HUES64 (cell line): ENCODE data around the gene GLUD1.
"Not testable (repeated sequence)": the region's sequence is repeated elsewhere in the genome, so short reads cannot be mapped to it uniquely, and the experiment has no call there.

Source experiments
- H3K27ac ChIP-seq: 2 replicates; pipeline ENCODE4 v1.7.0; 2013; ENCODE audit warnings: low read depth, low read length, inconsistent platforms
- H3K27me3 ChIP-seq: 2 replicates; pipeline ENCODE4 v1.6.1; 2013; ENCODE audit warnings: mild to moderate bottlenecking, low read length; ENCODE audit not compliant: insufficient read depth
- H3K36me3 ChIP-seq: 2 replicates; pipeline ENCODE4 v1.6.1; 2013; ENCODE audit warnings: mild to moderate bottlenecking, low read length; ENCODE audit not compliant: insufficient read depth
- H3K4me1 ChIP-seq: 2 replicates; pipeline ENCODE4 v1.6.1; 2013; ENCODE audit warnings: mild to moderate bottlenecking, low read length, moderate library complexity; ENCODE audit not compliant: insufficient read depth
- H3K4me3 ChIP-seq: 2 replicates; pipeline ENCODE4 v1.5.1; 2013; ENCODE audit warnings: mild to moderate bottlenecking, low read length, moderate library complexity
- H3K9ac ChIP-seq: 2 replicates; pipeline ENCODE4 v1.6.1; 2013; ENCODE audit warnings: mild to moderate bottlenecking, low read depth, low read length
- H3K9me3 ChIP-seq: 2 replicates; pipeline ENCODE4 v1.6.1; 2013; ENCODE audit warnings: low read depth, low read length; ENCODE audit not compliant: insufficient read depth
- WGBS: fragments of 150-250, 120-280 bp; methylation state at CpG from one replicate; pipeline ENCODE4 v1.1.7; 2013; ENCODE audit warnings: missing lambda C conversion rate; 5-methylcytosine and 5-hydroxymethylcytosine counted together

The GLUD1 gene

GRCh38 chr10:87118122-87118521 lies 23.5 kb upstream of the GLUD1 start:
- not testable (repeated sequence) for H3K36me3 ChIP-seq, H3K27ac ChIP-seq, H3K9ac ChIP-seq, H3K4me3 ChIP-seq, H3K27me3 ChIP-seq, H3K9me3 ChIP-seq, H3K4me1 ChIP-seq
- no CpG with 5 or more reads among the region's 1 CpG for WGBS

GRCh38 chr10:87105446-87106124 lies 10.9 kb upstream of the GLUD1 start:
- Histone ChIP-seq H3K9ac (no peak overlapping the region), H3K9me3 (no peaks in the 10 kb centered on the region), H3K27me3 (no peaks in the 10 kb centered on the region), H3K4me3 (no peak overlapping the region), H3K27ac (no peak overlapping the region), H3K4me1 (no peaks in the 10 kb centered on the region), H3K36me3 (peaks cover 42% of the 10 kb centered on the region)
- WGBS, result 96% methylated on average over 7 of the region's 7 CpGs

DNA sequence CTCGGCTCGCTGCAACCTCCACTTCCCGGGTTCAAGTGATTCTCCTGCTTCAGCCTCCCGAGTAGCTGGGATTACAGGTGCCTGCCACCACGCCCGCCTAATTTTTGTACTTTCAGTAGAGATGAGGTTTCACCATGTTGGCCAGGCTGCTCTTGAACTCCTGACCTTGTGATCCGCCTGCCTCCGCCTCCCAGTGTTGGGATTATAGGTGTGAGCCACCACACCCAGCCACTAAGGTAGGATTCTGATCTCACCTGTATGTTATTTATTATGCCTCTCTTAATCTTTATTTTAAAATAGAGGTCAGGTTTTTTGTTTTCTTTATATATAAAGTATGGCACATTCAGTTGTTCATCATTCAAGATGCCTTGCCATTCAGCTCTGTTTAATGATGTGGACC lies 10.1 kb upstream of the GLUD1 start:
- H3K27me3 ChIP-seq, H3K4me3 ChIP-seq, H3K27ac ChIP-seq, H3K9ac ChIP-seq, H3K4me1 ChIP-seq, H3K9me3 ChIP-seq: not testable (repeated sequence)
- 92% methylated on average over 8 of the region's 8 CpGs for WGBS
- H3K36me3 ChIP-seq, result peaks cover 46% of the 10 kb centered on the region

- H3K27me3 ChIP-seq, result no peaks in the 10 kb centered on the region
- H3K4me3 ChIP-seq, result no peak overlapping the region
- H3K27ac ChIP-seq, result no peak overlapping the region
- no peaks in the 10 kb centered on the region for H3K4me1 ChIP-seq
- H3K9ac ChIP-seq, result no peak overlapping the region
- no peaks in the 10 kb centered on the region for H3K9me3 ChIP-seq
- H3K36me3 ChIP-seq, result peaks cover 58% of the 10 kb centered on the region
- WGBS, result 100% methylated on average over 1 of the region's 2 CpGs
Observed at GRCh38 chr10:87101996-87102395, 7.4 kb upstream of the GLUD1 start.

DNA sequence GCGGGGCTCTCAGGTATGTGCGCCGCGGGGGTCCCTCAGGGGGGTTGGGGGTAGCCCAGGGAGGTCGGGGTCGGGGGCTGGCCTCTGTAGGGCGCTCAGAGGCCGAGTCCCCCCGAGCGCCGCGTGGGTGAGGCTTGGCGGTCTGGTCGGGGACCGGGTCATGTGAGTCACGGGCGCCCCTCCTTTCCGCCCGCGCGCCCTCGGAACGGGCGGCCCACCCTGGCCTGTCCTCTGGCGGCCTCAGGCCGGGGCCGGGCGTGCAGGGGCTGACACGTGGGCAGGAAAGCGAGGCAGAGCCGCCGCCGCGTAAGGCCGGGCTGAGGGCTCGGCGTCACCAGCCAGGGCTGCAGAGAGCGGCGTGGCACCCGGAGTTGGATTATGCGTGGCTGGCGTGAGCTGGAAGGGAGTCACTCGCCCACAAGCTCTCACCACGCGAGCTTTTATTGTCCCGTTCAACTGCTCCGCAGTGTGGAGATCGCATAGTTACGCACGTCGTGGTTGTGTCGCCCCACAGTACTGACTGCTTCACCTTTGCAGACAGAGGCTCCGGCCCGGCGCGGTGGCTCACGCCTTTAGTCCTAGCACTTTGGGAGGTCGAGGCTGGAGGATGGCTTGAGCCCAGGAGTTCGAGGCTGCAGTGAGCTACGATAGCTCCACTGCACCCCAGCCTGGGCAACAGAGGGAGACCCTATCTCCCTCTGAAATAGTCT lies 748 bp upstream of the GLUD1 start:
- Histone ChIP-seq H3K9me3 (no peaks in the 10 kb centered on the region), H3K36me3 (peaks cover 29% of the 10 kb centered on the region), H3K27me3 (no peaks in the 10 kb centered on the region), H3K9ac (peak overlapping the region; percentile 91), H3K4me1 (peaks cover 20% of the 10 kb centered on the region), H3K27ac (peak overlapping the region; percentile 87), H3K4me3 (peak overlapping the region; percentile 67)
- WGBS, result 5% methylated on average over 60 of the region's 60 CpGs

DNA sequence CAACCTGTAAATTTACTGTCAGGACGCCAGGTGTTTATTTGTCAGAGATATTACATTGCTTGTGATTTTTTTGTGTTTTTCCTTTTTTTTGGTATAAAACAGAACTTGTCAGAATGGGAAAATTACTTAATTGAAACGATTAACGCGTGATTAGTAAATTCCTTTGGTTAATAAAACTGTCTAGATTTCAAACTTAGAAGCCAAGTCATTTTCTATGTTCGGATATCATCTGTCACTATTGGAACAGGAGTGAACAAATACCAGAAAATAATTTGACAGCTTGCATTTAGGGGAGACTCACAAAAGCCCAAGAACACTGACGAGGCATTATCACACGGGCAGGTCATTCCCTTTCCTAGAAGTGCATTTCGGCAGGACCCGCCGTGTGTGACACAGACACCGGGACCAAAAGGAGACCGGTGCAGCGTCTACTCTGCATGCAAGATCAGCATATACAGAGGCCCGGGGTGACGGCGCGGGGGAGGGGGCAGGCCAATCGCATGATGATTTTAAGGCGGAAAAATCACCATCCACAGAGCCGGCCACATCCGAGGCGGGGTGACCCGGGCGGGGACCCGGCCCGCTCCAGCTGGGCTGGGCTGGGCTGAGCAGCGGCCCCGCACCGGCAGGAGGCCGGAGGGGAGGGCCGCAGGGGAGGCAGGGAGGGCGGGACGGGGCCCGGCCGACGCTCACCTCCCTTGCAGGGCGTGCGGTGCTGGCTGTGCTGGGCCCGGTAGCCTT lies 841 bp downstream of the GLUD1 start:
- Histone ChIP-seq H3K9ac (peak overlapping the region; percentile 91), H3K36me3 (peaks cover 28% of the 10 kb centered on the region), H3K9me3 (no peaks in the 10 kb centered on the region), H3K27me3 (no peaks in the 10 kb centered on the region), H3K27ac (peak overlapping the region; percentile 83; the same call in 1 of the 2 replicates), H3K4me1 (peaks cover 20% of the 10 kb centered on the region), H3K4me3 (peak overlapping the region; percentile 77)
- 2% methylated on average over 33 of the region's 39 CpGs for WGBS

DNA sequence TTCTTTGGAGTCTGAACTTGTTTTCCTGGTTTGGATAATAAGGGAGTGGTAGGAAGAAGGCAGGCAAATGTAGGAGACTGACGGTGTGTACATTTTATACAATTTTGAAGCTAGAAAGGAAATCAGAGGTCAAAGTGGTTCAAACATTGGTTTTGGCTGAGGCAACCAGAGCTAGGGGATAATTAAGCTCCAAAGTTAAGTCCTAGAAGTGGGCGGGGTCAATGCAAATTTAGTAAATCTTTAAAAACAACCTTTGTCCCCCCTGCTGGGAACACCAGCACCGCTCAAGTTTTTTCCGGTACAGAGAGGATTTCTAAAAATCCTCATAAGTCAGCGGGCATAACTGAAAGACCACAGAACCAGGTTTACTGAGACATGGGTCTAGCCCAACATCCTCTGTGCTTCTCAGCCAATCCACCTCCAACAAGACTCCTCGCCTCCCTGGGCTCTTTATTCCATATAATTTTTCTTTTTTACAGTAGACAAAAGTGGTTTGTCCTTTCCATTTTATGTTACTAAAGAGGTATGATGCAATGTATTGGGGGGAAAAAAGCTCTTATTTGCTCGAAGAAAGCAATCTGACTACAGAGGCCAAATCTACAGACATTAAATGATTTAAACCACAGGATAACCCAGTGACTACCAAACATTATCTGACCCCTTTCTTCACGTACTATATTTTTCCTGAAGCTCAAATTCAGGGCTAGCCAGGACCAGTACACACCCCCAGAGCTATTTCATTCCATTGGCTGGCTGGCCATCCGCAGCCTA lies 1.6 kb downstream of the GLUD1 start:
- H3K36me3 ChIP-seq, result peaks cover 24% of the 10 kb centered on the region
- H3K4me3 ChIP-seq, result peak overlapping the region; percentile 77
- no peaks in the 10 kb centered on the region for H3K27me3 ChIP-seq
- H3K9ac ChIP-seq, result peak overlapping the region; percentile 91
- H3K27ac ChIP-seq, result peak overlapping the region; percentile 42
- no peaks in the 10 kb centered on the region for H3K9me3 ChIP-seq
- H3K4me1 ChIP-seq, result peaks cover 20% of the 10 kb centered on the region
- under 1% methylated on average over 9 of the region's 9 CpGs for WGBS

DNA sequence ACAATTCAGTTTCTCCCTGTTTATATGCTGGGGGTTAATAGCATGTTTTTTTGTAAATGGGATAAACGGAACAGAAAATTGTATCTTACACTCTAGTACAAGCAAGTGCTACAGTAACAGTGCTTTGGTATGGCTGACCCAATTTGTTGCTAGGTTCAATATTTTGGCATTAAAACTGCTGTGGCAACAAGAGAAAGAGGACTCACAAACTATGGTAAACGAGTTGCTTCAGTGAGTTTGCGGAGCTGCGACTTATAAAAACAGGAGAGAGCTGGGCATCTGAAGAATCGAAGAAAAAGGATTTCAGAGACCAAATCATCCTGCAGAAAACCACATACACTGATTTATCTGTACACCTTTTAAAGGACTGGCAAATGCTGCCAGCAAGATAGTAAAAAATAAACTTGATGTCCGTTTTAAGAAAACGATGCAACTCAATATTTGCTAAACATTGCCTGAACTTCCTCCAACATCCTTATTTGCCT lies 2.2 kb downstream of the GLUD1 start:
- H3K9me3 ChIP-seq, result no peaks in the 10 kb centered on the region
- H3K4me3 ChIP-seq, result peak overlapping the region; percentile 77
- 27% methylated on average over 7 of the region's 7 CpGs for WGBS
- peaks cover 20% of the 10 kb centered on the region for H3K4me1 ChIP-seq
- H3K27me3 ChIP-seq, result no peaks in the 10 kb centered on the region
- peak overlapping the region; percentile 42 for H3K27ac ChIP-seq
- H3K9ac ChIP-seq, result peak overlapping the region; percentile 91; the same call in 1 of the 2 replicates
- H3K36me3 ChIP-seq, result peaks cover 24% of the 10 kb centered on the region

- Histone ChIP-seq H3K4me1 (peaks cover 20% of the 10 kb centered on the region), H3K27me3 (no peaks in the 10 kb centered on the region), H3K4me3 (no peak overlapping the region), H3K36me3 (peaks cover 26% of the 10 kb centered on the region), H3K9me3 (no peaks in the 10 kb centered on the region), H3K27ac (no peak overlapping the region), H3K9ac (no peak overlapping the region)
- WGBS, result 66% methylated on average over 3 of the region's 4 CpGs
Observed at GRCh38 chr10:87090779-87091178, 3.9 kb downstream of the GLUD1 start.

DNA sequence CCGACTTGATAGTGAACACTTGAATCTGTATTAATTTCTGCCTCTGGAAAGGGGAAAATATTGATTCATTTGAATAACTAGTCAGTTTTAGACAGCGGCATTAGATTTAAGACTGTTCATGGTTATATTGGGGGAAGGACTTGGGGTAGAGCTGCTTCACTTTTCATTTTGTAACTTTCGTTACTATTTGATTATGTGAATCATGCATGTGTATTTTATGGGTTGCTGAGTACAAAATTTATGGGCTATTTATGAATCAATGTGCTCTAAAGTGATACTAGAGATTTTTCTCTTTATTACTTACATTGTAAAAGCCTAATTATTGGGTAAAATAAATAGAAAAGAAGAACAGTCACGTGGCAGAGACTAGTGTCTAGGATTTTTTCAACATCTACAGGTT lies 4.9 kb downstream of the GLUD1 start:
- H3K4me3 ChIP-seq, result no peak overlapping the region
- H3K9me3 ChIP-seq, result no peaks in the 10 kb centered on the region
- peaks cover 31% of the 10 kb centered on the region for H3K36me3 ChIP-seq
- peaks cover 20% of the 10 kb centered on the region for H3K4me1 ChIP-seq
- H3K27ac ChIP-seq, result no peak overlapping the region
- H3K9ac ChIP-seq, result no peak overlapping the region
- WGBS, result 95% methylated on average over 4 of the region's 4 CpGs
- H3K27me3 ChIP-seq, result no peaks in the 10 kb centered on the region
